Nephron (organoid): Measurements from ENCODE around the gene SHISA9.

Experiments
- H3K27ac Mint-ChIP-seq, 3 experiments: 2 replicates each; pipeline ENCODE4 v1.8.0; 2020; ENCODE audit warnings: mixed read lengths in 3 of 3, mild to moderate bottlenecking in 2 of 3, moderate library complexity in 1 of 3
- H3K27me3 Mint-ChIP-seq: 2 replicates; pipeline ENCODE4 v1.8.0; 2021; ENCODE audit warnings: low read depth, mild to moderate bottlenecking, moderate library complexity, mixed read lengths
- H3K36me3 Mint-ChIP-seq: 2 replicates; pipeline ENCODE4 v1.8.0; 2020; ENCODE audit warnings: low read depth, mixed read lengths
- H3K4me1 Mint-ChIP-seq: 2 replicates; pipeline ENCODE4 v1.8.0; 2020; ENCODE audit warnings: mixed read lengths
- H3K4me3 Mint-ChIP-seq, 3 experiments: 2 replicates each; pipeline ENCODE4 v1.8.0; 2020; ENCODE audit warnings: mild to moderate bottlenecking in 3 of 3, mixed read lengths in 3 of 3, moderate library complexity in 2 of 3
- H3K9me3 Mint-ChIP-seq: 2 replicates; pipeline ENCODE4 v1.8.0; 2020; ENCODE audit warnings: mixed read lengths
- TF ChIP-seq, protein P1 (sequence below), 3 experiments: fragments of 200-600 bp; sonication (generic); IDR thresholded peaks; one replicate each; pipeline ENCODE4 v1.5.0; 2021; ENCODE audit warnings: antibody characterized with exemption in 3 of 3; ENCODE audit not compliant: unreplicated experiment in 3 of 3

SHISA9 gene

DNA sequence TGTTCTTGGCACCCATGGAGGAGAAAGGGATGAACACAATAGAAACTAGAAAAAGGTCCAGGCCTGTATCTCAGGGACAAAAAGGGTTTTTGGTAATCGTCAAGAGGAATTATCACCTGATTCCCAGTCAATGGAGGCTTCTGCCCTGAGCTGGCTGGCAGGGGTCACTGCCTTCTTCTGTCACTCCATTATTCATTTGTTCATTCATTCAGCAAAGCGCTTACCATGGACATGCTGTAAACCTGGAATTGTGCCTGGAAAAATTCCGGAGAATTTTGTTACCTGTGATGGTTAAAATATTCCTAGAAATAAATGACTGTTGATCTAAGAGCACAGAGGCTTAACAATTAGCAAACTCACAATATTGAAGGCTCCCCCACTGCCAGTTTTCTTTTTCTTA lies 212.3 kb downstream of the SHISA9 start:
- H3K4me1 Mint-ChIP-seq: peaks cover 16% of the 10 kb centered on the region
- TF ChIP-seq, protein P1, sequence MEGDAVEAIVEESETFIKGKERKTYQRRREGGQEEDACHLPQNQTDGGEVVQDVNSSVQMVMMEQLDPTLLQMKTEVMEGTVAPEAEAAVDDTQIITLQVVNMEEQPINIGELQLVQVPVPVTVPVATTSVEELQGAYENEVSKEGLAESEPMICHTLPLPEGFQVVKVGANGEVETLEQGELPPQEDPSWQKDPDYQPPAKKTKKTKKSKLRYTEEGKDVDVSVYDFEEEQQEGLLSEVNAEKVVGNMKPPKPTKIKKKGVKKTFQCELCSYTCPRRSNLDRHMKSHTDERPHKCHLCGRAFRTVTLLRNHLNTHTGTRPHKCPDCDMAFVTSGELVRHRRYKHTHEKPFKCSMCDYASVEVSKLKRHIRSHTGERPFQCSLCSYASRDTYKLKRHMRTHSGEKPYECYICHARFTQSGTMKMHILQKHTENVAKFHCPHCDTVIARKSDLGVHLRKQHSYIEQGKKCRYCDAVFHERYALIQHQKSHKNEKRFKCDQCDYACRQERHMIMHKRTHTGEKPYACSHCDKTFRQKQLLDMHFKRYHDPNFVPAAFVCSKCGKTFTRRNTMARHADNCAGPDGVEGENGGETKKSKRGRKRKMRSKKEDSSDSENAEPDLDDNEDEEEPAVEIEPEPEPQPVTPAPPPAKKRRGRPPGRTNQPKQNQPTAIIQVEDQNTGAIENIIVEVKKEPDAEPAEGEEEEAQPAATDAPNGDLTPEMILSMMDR (IDR thresholded peaks at IDR 0.05; ENCODE audit: unreplicated experiment in 3 of 3): no peak

DNA sequence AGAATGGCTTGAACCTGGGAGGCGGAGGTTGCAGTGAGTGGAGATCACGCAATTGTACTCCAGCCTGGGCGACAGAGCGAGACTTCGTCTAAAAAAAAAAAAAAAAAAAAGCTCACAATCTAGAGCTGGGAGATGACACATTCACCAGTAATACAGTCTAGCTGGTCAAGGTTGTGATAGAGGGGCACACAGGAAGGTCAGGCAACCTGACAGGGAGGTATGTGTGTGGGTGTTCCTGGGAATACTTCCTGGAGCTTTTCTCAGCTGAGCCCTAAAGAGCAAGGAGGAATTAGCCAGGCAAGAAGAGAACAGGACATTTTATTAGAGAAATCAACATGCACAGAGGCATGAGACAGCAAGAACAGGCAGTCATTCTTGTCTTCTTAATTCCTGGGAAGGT lies 216.7 kb downstream of the SHISA9 start:
- H3K9me3 Mint-ChIP-seq: peaks cover 3% of the 10 kb centered on the region
- H3K27me3 Mint-ChIP-seq: no peaks in the 10 kb centered on the region
- no peak overlapping the region for H3K4me3 Mint-ChIP-seq
- TF ChIP-seq, protein P1 (IDR thresholded peaks at IDR 0.05; ENCODE audit: unreplicated experiment in 3 of 3): no peak
- no peaks in the 10 kb centered on the region for H3K36me3 Mint-ChIP-seq
- peaks cover 3% of the 10 kb centered on the region for H3K4me1 Mint-ChIP-seq
- no peak overlapping the region for H3K27ac Mint-ChIP-seq

More for the DNA sequence above, 212.3 kb downstream of the SHISA9 start:
- no peaks in the 10 kb centered on the region for H3K36me3 Mint-ChIP-seq
- H3K9me3 Mint-ChIP-seq: peaks cover 3% of the 10 kb centered on the region
- H3K4me3 Mint-ChIP-seq: no peak overlapping the region
- no peak overlapping the region for H3K27ac Mint-ChIP-seq
- no peaks in the 10 kb centered on the region for H3K27me3 Mint-ChIP-seq

DNA sequence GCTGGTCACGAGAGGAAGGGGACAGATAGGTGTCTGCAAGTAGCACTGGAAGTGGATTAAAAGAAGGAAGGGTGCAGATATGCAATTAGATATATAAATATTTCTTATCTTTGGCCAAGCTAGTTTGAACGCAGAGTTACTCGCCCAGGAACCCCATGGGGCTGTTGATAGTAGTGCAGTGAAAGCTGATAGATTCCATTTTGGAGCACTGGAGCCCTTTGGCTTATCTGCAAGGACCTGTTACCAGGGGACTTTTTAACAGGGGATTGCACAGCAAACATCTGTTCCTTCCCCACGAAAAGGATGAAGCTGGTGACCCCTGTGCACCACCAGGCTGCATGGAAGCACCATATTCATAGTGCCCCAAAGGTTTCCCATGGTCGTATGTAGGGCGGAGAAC lies 218.7 kb downstream of the SHISA9 start:
- Mint-ChIP-seq H3K9me3 (peaks cover 5% of the 10 kb centered on the region), H3K4me1 (no peaks in the 10 kb centered on the region), H3K36me3 (no peaks in the 10 kb centered on the region), H3K4me3 (no peak overlapping the region), H3K27me3 (no peaks in the 10 kb centered on the region), H3K27ac (no peak overlapping the region)
- TF ChIP-seq, protein P1 (IDR thresholded peaks at IDR 0.05; ENCODE audit: unreplicated experiment in 3 of 3): no peak

DNA sequence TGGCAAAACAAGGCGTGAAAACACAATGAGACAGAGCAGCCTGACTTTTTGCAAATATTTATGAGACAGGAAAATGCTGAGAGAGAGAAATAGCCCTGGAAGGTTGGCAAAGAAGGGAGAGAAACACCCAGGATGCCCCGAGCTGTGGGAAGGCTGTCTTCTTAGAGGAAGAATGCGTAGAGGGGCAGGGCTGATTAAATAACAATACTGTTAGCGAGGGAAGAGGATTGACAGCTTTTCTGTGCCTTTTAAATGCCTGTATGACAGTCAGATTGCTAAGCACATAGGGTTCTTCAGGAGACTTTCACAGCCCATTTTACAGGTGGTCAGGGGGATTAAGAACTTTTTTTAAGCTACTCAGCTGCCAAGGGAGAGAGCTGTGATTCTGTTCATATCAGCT lies 219.2 kb downstream of the SHISA9 start:
- Mint-ChIP-seq H3K4me3 (no peak overlapping the region), H3K9me3 (peaks cover 5% of the 10 kb centered on the region), H3K27me3 (no peaks in the 10 kb centered on the region), H3K36me3 (no peaks in the 10 kb centered on the region), H3K27ac (no peak overlapping the region), H3K4me1 (no peaks in the 10 kb centered on the region)
- TF ChIP-seq, protein P1 (IDR thresholded peaks at IDR 0.05; ENCODE audit: unreplicated experiment in 3 of 3): no peak

DNA sequence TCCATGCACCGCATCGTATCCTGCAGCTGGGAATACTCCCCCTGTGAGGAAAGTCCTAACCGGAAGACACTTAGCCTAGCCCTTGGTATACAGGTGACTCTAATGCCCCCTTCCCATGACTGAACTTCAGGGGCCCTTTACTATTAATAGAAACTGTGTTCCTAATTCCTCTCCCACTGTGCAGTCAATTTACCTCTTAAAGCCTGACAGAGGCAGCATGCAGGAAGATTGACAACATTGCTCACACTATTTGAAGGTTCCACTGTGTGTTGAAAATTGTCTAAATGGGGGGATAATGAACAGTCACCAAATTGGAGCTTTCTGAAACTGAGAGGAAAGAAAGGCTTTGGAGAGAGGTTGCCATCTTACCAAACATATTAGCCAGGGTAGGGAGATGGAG lies 222.6 kb downstream of the SHISA9 start:
- Mint-ChIP-seq H3K27me3 (peaks cover 10% of the 10 kb centered on the region), H3K4me1 (no peaks in the 10 kb centered on the region), H3K36me3 (no peaks in the 10 kb centered on the region), H3K9me3 (peaks cover 4% of the 10 kb centered on the region), H3K27ac (no peak overlapping the region), H3K4me3 (no peak overlapping the region)
- TF ChIP-seq, protein P1 (IDR thresholded peaks at IDR 0.05; ENCODE audit: unreplicated experiment in 3 of 3): no peak

DNA sequence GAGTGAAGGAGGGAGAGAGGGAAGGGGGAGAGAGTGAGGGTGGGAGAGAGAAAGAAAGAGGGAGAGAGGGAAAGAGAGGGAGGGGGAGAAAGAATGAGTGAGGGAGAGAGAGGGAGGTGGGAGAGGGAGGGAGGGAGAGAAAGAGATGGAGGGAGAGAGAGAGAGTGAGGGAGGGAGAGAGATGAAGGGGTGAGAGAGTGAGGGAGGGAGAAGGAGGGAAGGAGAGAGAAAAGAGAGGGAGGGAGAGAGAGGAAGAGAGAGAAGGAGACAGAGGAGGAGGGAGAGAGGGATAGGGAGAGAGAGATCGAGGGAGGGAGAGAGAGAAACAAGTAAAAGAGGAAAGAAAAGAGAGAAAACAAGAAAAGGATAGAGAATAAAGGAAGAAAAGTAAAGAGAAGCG lies 225.7 kb downstream of the SHISA9 start:
- no peak overlapping the region for H3K4me3 Mint-ChIP-seq
- no peaks in the 10 kb centered on the region for H3K36me3 Mint-ChIP-seq
- TF ChIP-seq, protein P1 (IDR thresholded peaks at IDR 0.05; ENCODE audit: unreplicated experiment in 3 of 3): no peak
- no peaks in the 10 kb centered on the region for H3K4me1 Mint-ChIP-seq
- peaks cover 10% of the 10 kb centered on the region for H3K27me3 Mint-ChIP-seq
- H3K9me3 Mint-ChIP-seq: peaks cover 4% of the 10 kb centered on the region
- H3K27ac Mint-ChIP-seq: no peak overlapping the region
